ENCODE results near the gene DISC1. TPM values are rescaled to one million over a fixed set of nuclear protein-coding genes. Genes with fewer than 3 reads are reported as not detected.

DISC1 gene
- total RNA-seq, 3 donors from 2014 or later: 4.8 to 11.3 (median 8.9) TPM

DNA sequence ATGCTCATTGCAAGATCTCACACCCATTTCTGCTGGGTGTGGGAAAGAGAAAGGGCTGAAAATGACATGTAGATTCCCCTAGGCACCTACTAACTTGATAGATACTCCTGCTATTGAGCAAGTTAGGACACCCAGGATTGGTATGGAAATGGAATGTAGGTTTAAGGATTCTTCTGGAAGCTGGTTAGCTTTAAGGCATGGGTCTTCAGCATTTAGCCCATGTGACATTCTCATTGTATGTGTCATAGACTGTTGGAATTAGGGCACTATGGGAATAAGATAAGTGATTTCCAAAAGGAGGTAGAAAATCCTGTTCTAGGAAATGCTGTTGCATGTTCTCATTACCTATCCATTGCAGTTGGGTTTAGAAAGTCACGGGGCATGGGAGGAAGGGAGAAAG is 76.2 kb downstream of the DISC1 start:
- TF ChIP-seq CTCF (IDR thresholded peaks at IDR 0.05): no peak
- intact Hi-C loops (cut with DNase I, micrococcal nuclease): no loop called here
- no peak for DNase-seq
- ATAC-seq: no peak
- no peak overlapping the region for H3K4me3 ChIP-seq
- no peaks in the 10 kb centered on the region for H3K9me3 ChIP-seq
- no peaks in the 10 kb centered on the region for H3K36me3 ChIP-seq (ENCODE audit: low read depth)
- H3K4me1 ChIP-seq (ENCODE audit: low read depth): peaks cover 5% of the 10 kb centered on the region

DNA sequence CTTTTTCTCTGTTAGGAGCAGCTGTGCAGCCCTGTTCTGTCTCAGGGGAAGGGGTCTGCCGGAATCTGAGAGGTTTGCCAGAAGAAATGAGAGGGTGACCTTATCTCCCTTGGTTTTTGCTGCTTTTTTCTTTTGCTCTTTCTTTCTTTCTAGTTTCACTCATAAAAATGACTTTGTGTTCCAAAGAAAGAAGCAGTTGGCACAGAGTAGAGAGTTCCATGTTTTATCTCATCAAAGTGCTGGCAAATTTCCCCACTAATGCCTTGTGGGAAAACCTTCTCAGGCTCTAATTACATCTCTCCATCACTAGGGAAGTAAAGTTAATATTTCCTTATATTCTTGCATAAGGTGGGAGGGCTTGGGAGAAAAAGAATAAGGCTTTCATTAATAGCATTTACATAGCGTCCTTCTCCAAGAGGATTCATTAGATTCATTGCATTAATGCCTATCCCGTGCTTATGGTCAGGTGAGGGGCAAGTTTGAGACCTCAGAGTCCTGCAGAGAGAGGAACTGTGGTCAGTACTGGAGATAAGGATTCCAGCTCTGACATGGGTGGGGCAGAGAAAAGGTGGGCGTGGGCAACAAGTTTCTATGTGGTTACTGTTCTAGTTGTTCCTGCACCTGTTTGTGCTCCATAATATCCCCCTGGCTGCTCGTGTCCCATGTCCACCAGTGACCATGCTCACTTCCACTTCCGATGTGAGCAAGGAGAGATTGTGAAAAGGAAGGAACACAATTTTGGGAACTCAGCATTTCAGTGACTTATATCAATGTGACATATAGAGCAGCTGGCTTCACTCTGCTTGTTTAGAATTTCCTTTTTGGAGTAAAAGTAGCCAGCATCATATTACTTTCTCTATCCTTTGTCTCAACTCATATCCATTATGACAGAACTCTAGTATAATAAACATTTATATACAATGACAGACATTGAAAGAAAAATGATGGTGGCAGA is 79.5 kb downstream of the DISC1 start:
- Histone ChIP-seq H3K9me3 (no peaks in the 10 kb centered on the region), H3K36me3 (ENCODE audit: low read depth) (no peaks in the 10 kb centered on the region), H3K4me1 (ENCODE audit: low read depth) (no peaks in the 10 kb centered on the region), H3K4me3 (no peak overlapping the region)
- intact Hi-C loops (cut with DNase I, micrococcal nuclease): no loop called here
- DNase-seq: no peak
- peak; percentile 22 for ATAC-seq
- TF ChIP-seq CTCF (IDR thresholded peaks at IDR 0.05): no peak

DNA sequence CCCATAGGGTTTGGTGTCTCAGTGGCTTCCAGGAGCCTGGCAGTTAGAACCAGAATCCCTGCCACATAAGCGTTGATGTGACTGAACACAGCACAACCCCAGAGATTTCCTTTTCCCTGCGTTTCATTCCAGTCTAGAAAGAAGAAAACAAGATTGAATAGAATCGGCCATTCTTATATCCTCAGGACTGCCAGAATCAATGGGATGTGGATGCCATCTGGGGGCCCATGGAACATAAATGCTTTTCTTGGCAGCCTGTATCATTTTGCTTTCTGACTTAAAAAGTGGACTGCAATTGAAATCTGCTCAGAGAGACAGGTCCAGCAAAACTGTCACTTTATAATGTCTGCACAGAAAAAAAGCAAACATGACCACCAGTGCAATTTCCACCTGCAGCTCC is 80.3 kb downstream of the DISC1 start:
- H3K36me3 ChIP-seq (ENCODE audit: low read depth): no peaks in the 10 kb centered on the region
- H3K4me1 ChIP-seq (ENCODE audit: low read depth): no peaks in the 10 kb centered on the region
- no peaks in the 10 kb centered on the region for H3K9me3 ChIP-seq
- TF ChIP-seq CTCF (IDR thresholded peaks at IDR 0.05): no peak
- DNase-seq (no peak), ATAC-seq (no peak)
- intact Hi-C loops (cut with DNase I, micrococcal nuclease): no loop called here
- H3K4me3 ChIP-seq: no peak overlapping the region

DNA sequence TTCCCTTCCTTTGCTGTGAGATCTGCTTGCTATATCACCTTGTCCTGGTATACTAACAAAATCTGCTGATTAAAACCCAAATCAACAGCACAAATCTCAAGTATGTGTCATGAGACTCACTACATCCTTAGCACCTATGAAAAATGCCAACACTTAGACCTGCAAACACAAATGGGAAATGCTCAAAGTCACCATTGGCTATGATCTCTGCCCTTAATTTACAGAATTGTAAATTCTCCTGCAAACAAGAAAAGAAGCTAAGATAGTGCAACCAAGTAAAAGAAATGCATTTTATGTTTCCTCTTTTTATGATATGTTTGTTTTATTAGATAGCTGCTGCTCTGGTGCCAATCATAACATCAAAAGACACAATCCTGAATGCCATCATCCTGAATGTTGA is 80.8 kb downstream of the DISC1 start:
- ATAC-seq: no peak
- H3K4me3 ChIP-seq: no peak overlapping the region
- intact Hi-C loops (cut with DNase I, micrococcal nuclease): no loop called here

GRCh38 chr1:231708394-231708793 is 81.8 kb downstream of the DISC1 start:
- DNase-seq: no peak
- H3K36me3 ChIP-seq (ENCODE audit: low read depth): no peaks in the 10 kb centered on the region
- H3K4me3 ChIP-seq: no peak overlapping the region
- H3K4me1 ChIP-seq (ENCODE audit: low read depth): no peaks in the 10 kb centered on the region
- ATAC-seq: no peak
- no peaks in the 10 kb centered on the region for H3K9me3 ChIP-seq
- intact Hi-C loops (cut with DNase I, micrococcal nuclease): no loop called here
- no peak for TF ChIP-seq CTCF (IDR thresholded peaks at IDR 0.05)

More for the DNA sequence above, 80.8 kb downstream of the DISC1 start:
- Histone ChIP-seq H3K36me3 (ENCODE audit: low read depth) (no peaks in the 10 kb centered on the region), H3K9me3 (no peaks in the 10 kb centered on the region), H3K4me1 (ENCODE audit: low read depth) (no peaks in the 10 kb centered on the region)
- TF ChIP-seq CTCF (IDR thresholded peaks at IDR 0.05): no peak
- no peak for DNase-seq
